Subcutaneous adipose tissue (tissue), 4 donors: ENCODE results near the gene APOC3. TPM values are rescaled to one million over a fixed set of nuclear protein-coding genes. Genes with fewer than 3 reads are reported as not detected.

Experiments used
- CTCF ChIP-seq: fragments of 450-650 bp; IDR thresholded peaks from one replicate; pipeline ENCODE4 v1.5.1; 2016; ENCODE audit warnings: low read depth, mild to moderate bottlenecking, control low read depth, antibody characterized with exemption, moderate library complexity
- total RNA-seq, 4 donors: library from RNA; depleted of rRNA; stranded (reverse); fragments of >200 nt; gene quantifications; one replicate each; pipeline ENCODE4 v1.1.0, GENCODE V29; 2016

The APOC3 gene
- total RNA-seq, 4 donors from 2014 or later: not detected

GRCh38 chr11:116862951-116863350 is 33.2 kb downstream of the APOC3 start:
- no peak for TF ChIP-seq CTCF

DNA sequence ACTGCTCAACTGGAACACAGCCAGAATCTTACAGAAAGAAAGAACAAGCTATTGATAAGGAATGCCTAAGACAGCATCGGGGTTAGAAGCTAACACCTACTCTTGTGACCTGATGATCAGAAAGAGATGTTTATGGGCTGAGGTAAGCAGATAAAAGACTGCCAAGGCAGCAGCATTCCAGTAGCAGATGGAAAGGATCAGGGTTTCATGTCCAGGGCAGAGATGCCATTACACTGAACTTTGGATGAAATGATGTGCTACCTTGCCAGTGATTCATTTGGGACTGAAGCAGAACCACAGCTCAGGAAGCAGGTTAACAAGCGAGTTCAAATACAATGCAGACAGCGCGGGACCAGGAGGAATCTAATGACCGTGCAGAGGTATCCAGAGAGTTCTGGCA is 34.8 kb downstream of the APOC3 start:
- TF ChIP-seq CTCF: no peak

GRCh38 chr11:116865696-116866095 is 36.0 kb downstream of the APOC3 start:
- no peak for TF ChIP-seq CTCF

DNA sequence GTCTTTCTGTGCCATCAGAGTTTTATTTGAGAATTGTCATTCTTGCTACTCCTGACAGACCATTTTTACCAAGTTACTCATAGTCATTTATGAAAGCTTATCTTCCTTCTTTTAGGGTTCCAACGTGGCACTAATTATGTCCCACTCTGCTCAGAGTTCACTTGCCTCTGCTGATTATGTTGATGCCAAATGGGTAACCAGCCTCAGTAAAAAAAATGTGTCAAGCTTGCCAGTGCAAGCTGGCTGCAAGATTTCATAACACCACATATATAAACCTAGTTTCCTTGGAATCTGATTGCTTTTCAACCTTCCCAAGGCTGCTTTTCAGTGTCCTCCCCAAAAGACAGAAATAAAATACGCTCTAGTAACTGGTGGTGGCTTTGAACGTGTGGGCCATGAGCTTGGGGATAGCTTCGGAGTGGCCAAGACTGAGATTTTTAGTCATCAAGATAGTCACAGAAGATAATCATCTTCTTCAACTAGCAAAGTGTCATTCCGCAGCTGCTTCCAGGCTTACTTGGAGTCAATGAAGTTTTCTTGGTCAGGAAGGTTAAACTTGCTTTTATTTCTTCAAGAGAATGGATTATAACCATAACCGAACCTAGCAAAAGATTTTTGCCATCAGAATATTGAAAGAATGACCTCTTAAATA is 37.2 kb downstream of the APOC3 start:
- TF ChIP-seq CTCF: no peak

GRCh38 chr11:116867619-116868018 is 37.9 kb downstream of the APOC3 start:
- TF ChIP-seq CTCF: no peak

DNA sequence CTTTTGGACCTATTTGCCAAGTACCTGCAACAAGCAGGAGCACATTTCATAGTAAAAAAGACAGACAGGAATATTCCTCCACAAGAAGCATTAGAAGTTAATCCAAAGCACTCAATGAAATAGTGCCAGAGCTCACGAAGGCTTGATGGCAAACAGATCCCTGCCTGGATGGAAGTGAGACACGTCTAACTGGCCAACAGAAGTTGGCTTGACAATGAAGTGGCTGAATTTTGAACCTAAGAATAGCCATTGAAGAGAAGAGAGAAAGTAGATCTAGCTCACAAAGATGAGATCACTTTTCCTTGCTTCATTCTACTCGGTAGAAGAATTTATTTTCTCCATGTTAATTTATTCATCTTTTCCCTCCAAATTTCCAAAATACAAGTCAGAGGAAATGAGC is 38.4 kb downstream of the APOC3 start:
- TF ChIP-seq CTCF: no peak

DNA sequence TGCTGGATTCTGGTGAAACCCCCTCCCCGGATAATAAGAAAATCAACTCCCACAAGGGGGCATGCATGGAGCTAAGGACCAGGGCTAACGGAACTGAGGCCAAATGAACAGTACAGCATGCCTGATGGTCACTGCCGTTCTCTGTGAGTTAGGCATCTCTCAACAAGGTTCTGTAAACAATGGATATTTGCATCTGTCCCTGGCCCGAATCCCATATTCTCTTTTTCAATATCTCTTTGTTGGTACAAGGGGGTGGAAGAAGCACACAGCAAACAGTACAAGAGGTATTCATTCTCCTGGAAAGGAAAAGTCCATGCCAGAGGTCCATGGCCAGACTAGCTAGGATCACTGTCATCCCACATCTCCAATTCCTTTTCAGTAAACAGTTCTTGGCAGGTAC is 39.9 kb downstream of the APOC3 start:
- TF ChIP-seq CTCF: no peak
